Calu3 (cell line): ENCODE results near the gene IL17REL. TPM values are rescaled to one million over a fixed set of nuclear protein-coding genes. Genes with fewer than 3 reads are reported as not detected.

ENCODE experiments used
- BruUV-seq: library from RNA; stranded (reverse); fragments of 400-500 nt; replicated peaks from 2 replicates; lab custom pipeline; 2021; lab: Mats Ljungman, UMichigan
- CTCF ChIA-PET: fragments of 300-600 bp; sonication (Branson Sonifier 250); formaldehyde crosslinking; loops from one replicate; lab custom pipeline; 2022; ENCODE audit warnings: antibody characterized with exemption; lab: Charles Lee
- DNase-seq: peaks from one replicate; pipeline ENCODE4 v3.0.0; 2022
- H3K27ac Mint-ChIP-seq: one replicate; pipeline ENCODE4 v1.8.0; 2022; ENCODE audit warnings: mixed read lengths; ENCODE audit not compliant: unreplicated experiment
- H3K27me3 Mint-ChIP-seq: one replicate; pipeline ENCODE4 v1.8.0; 2022; ENCODE audit warnings: mixed read lengths; ENCODE audit not compliant: unreplicated experiment
- H3K36me3 Mint-ChIP-seq: one replicate; pipeline ENCODE4 v1.8.0; 2022; ENCODE audit warnings: mild to moderate bottlenecking, moderate library complexity, mixed read lengths; ENCODE audit not compliant: insufficient read depth, unreplicated experiment
- H3K4me1 Mint-ChIP-seq: one replicate; pipeline ENCODE4 v1.8.0; 2022; ENCODE audit warnings: mild to moderate bottlenecking, low read depth, mixed read lengths; ENCODE audit not compliant: unreplicated experiment
- H3K4me3 Mint-ChIP-seq: one replicate; pipeline ENCODE4 v1.8.0; 2022; ENCODE audit warnings: mild to moderate bottlenecking, low read depth, moderate library complexity, mixed read lengths; ENCODE audit not compliant: unreplicated experiment
- H3K9me3 Mint-ChIP-seq: one replicate; pipeline ENCODE4 v1.8.0; 2022; ENCODE audit warnings: low read depth, mixed read lengths; ENCODE audit not compliant: unreplicated experiment
- CTCF ChIP-seq: fragments of 200-600 bp; IDR thresholded peaks from one replicate; pipeline ENCODE4 v1.8.0; 2022; ENCODE audit warnings: antibody characterized with exemption; ENCODE audit not compliant: unreplicated experiment
- intact Hi-C: fragments of 100-400 bp; cut with micrococcal nuclease; formaldehyde crosslinking; loops from one replicate; pipeline ENCODE4 v1.10.0; 2022; ENCODE audit not compliant: unreplicated experiment
- total RNA-seq: library from RNA; stranded (reverse); gene quantifications from 2 replicates; pipeline ENCODE4 v1.2.3, GENCODE V29; 2022

Gene IL17REL
- total RNA-seq, 1 experiment from 2014 or later: not detected

- intact Hi-C loops: no loop called here
- no peak for DNase-seq
- Mint-ChIP-seq H3K27ac (no peak overlapping the region), H3K36me3 (peaks cover 15% of the 10 kb centered on the region), H3K9me3 (no peaks in the 10 kb centered on the region), H3K27me3 (no peaks in the 10 kb centered on the region), H3K4me1 (peaks cover 7% of the 10 kb centered on the region), H3K4me3 (no peak overlapping the region)
- CTCF ChIA-PET: interaction anchor here (0.7 kb wide), 1 partner anchor 30 kb away, joined by 5 read pairs; no protein-coding TSS in a partner anchor
- no TSS peak for BruUV-seq
- no peak for TF ChIP-seq CTCF
Observed at GRCh38 chr22:50001388-50002231, 11.0 kb downstream of the IL17REL start.

GRCh38 chr22:50000587-50001387, 11.8 kb downstream of the IL17REL start:
- no peak overlapping the region for H3K27ac Mint-ChIP-seq
- no TSS peak for BruUV-seq
- no peaks in the 10 kb centered on the region for H3K9me3 Mint-ChIP-seq
- CTCF ChIA-PET: no interaction called here
- intact Hi-C loops: no loop called here
- no peak for TF ChIP-seq CTCF
- no peak overlapping the region for H3K4me3 Mint-ChIP-seq
- H3K36me3 Mint-ChIP-seq: peaks cover 10% of the 10 kb centered on the region
- no peaks in the 10 kb centered on the region for H3K4me1 Mint-ChIP-seq
- no peaks in the 10 kb centered on the region for H3K27me3 Mint-ChIP-seq
- DNase-seq: no peak

- no peak for TF ChIP-seq CTCF
- no peak overlapping the region for H3K4me3 Mint-ChIP-seq
- H3K4me1 Mint-ChIP-seq: no peaks in the 10 kb centered on the region
- no peak overlapping the region for H3K27ac Mint-ChIP-seq
- H3K27me3 Mint-ChIP-seq: no peaks in the 10 kb centered on the region
- CTCF ChIA-PET: no interaction called here
- no peaks in the 10 kb centered on the region for H3K9me3 Mint-ChIP-seq
- peaks cover 10% of the 10 kb centered on the region for H3K36me3 Mint-ChIP-seq
- intact Hi-C loops: no loop called here
- no peak for DNase-seq
- BruUV-seq: no TSS peak
Observed at GRCh38 chr22:49999946-50000586, 12.5 kb downstream of the IL17REL start.
